ENCODE data around the gene ADAMTS1. TPM values are rescaled to one million over a fixed set of nuclear protein-coding genes. Genes with fewer than 3 reads are reported as not detected.

ADAMTS1 gene
- total and polyA plus RNA-seq, 8 donors, result 54.2 to 147 (median 96.9) TPM

- DNase-seq (no peak), ATAC-seq (peak; percentile 40)
- TF ChIP-seq CTCF (IDR thresholded peaks at IDR 0.05), result no peak
- intact Hi-C loops (cut with DNase I), result no loop called here
- no peak overlapping the region for H3K27ac ChIP-seq
- no peaks in the 10 kb centered on the region for H3K4me1 ChIP-seq
- H3K27me3 ChIP-seq, result no peaks in the 10 kb centered on the region
- H3K36me3 ChIP-seq, result no peaks in the 10 kb centered on the region
- no peaks in the 10 kb centered on the region for H3K9me3 ChIP-seq
- H3K4me3 ChIP-seq, result no peak overlapping the region
Observed at GRCh38 chr21:26887251-26887650, 42.0 kb upstream of the ADAMTS1 start.

GRCh38 chr21:26884436-26884835 lies 39.2 kb upstream of the ADAMTS1 start:
- H3K4me3 ChIP-seq, result no peak overlapping the region
- intact Hi-C loops (cut with DNase I), result no loop called here
- TF ChIP-seq CTCF (IDR thresholded peaks at IDR 0.05), result no peak

GRCh38 chr21:26883768-26884167 lies 38.6 kb upstream of the ADAMTS1 start:
- Histone ChIP-seq H3K27me3 (no peaks in the 10 kb centered on the region), H3K4me3 (no peak overlapping the region), H3K27ac (no peak overlapping the region), H3K9me3 (no peaks in the 10 kb centered on the region), H3K4me1 (no peaks in the 10 kb centered on the region), H3K36me3 (no peaks in the 10 kb centered on the region)
- no peak for DNase-seq
- ATAC-seq, result no peak
- intact Hi-C loops (cut with DNase I), result no loop called here
- TF ChIP-seq CTCF (IDR thresholded peaks at IDR 0.05), result no peak

More at GRCh38 chr21:26884436-26884835, 39.2 kb upstream of the ADAMTS1 start:
- ATAC-seq (no peak), DNase-seq (no peak)
- no peaks in the 10 kb centered on the region for H3K4me1 ChIP-seq
- H3K36me3 ChIP-seq, result no peaks in the 10 kb centered on the region
- no peaks in the 10 kb centered on the region for H3K9me3 ChIP-seq
- no peak overlapping the region for H3K27ac ChIP-seq
- H3K27me3 ChIP-seq, result no peaks in the 10 kb centered on the region

- Histone ChIP-seq H3K27me3 (no peaks in the 10 kb centered on the region), H3K9me3 (no peaks in the 10 kb centered on the region), H3K4me3 (no peak overlapping the region), H3K27ac (no peak overlapping the region), H3K36me3 (no peaks in the 10 kb centered on the region), H3K4me1 (no peaks in the 10 kb centered on the region)
- peak in 1 of 2 donors; percentile 27 for TF ChIP-seq CTCF (IDR thresholded peaks at IDR 0.05)
- intact Hi-C loops (cut with DNase I), result no loop called here
- DNase-seq, result no peak
- no peak for ATAC-seq
Observed at GRCh38 chr21:26881504-26882228, 36.5 kb upstream of the ADAMTS1 start.

GRCh38 chr21:26877018-26877417 lies 31.8 kb upstream of the ADAMTS1 start:
- ATAC-seq (no peak), DNase-seq (no peak)
- Histone ChIP-seq H3K9me3 (peaks cover 0 to 23% of the 10 kb centered on the region in 2 donors), H3K27ac (no peak overlapping the region), H3K4me3 (no peak overlapping the region), H3K4me1 (no peaks in the 10 kb centered on the region), H3K36me3 (no peaks in the 10 kb centered on the region), H3K27me3 (no peaks in the 10 kb centered on the region)
- intact Hi-C loops (cut with DNase I), result no loop called here
- no peak for TF ChIP-seq CTCF (IDR thresholded peaks at IDR 0.05)

Measured in left lung (tissue), 10 donors.